ENCODE results near the gene FXR2.

The FXR2 gene

DNA sequence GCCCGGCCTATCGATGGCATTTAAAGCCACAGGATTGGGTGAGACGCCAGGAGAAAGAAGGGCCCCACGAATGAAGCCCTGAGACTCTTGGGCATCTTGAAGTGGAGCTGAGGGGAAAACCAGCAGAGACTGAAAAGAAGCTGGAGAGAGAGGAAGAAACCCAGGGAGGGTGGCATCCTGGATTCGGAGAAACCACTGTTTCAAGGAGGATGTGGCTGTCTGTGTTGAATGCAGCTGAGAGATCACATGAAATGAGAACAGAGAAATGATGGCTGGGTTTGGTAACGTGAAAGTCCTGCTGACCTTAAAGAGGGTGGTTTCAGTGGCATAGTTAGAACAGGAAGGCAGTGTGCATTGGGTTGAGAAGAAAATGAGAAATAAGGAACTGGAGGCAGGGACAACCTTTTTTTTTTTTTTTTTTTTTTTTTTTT, 62.1 kb downstream of the FXR2 start:
- DNase-seq = peak in 1 of 56 donors; percentile 33

DNA sequence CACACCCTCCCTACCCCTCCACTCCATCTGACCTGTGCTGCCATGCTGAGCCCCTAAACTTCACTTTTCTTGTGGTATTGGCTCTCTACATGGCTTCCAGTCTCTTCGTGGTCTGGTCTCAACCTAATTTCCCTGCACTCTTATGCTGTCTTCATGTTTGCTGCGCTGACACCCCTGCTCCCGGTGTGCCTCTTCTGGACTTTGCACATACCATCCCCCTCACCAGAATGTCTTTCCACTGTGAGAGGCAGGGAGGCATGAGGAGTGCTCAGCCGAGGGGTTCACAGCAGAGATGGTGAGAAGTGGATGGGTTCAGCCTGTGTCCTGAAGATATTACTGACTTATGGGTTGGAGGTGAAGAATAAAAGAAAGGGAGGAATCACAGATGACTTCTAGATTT, 63.3 kb downstream of the FXR2 start:
- no peak for DNase-seq

DNA sequence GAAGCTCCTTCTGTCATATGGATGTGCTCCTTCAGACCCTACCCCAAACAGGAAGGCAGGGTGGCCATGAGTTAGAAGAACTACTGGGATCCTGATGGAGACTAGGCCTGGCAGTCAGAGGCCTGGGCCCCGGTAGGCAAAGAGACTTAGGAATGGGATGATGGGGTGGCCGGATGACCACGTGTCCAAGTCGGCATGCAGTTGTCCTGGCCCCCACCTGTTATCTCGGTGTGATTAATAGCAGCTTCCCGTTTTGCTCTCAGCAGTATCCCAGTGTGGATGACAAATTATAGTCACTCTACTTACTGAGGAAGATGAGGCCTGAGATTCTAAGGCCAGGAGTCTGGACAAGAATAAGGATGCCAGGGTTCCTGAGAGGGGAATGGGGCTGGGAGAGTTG, 64.4 kb downstream of the FXR2 start:
- DNase-seq = no peak

DNA sequence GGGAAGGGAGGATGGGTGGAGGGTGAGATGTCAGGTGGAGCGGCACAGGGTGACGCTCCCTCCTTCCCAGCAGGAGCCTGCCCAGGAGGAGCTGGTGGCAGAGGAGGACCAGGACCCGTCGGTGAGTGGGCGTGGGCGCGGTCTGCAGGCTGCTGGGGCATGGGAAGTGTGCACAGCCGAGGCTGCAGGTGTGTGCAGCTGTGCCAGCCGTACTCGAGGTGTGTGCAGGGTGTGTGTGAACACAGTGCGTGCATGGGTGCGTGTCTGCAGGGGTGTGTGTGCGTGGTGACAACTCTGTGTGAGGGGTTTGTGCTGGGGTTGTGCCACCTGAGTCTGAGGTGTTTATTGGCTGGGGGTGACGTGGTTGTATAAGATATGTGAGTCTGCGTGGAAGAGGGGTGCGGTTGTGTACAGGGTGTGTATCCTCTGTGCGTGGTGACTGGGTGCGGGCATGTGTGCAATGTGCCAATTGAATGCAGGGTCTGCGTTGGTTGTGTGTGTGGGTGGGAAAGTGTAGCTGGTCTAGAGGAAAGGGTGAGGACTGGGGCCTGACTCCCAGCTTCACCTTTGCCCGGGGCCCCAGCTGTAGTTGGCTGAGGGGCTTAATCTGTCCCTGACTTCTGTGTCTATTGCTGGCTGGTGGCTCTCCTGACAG, 65.2 kb downstream of the FXR2 start:
- peak in 6 of 56 donors; percentile 24 to 56 (median 35) for DNase-seq

DNA sequence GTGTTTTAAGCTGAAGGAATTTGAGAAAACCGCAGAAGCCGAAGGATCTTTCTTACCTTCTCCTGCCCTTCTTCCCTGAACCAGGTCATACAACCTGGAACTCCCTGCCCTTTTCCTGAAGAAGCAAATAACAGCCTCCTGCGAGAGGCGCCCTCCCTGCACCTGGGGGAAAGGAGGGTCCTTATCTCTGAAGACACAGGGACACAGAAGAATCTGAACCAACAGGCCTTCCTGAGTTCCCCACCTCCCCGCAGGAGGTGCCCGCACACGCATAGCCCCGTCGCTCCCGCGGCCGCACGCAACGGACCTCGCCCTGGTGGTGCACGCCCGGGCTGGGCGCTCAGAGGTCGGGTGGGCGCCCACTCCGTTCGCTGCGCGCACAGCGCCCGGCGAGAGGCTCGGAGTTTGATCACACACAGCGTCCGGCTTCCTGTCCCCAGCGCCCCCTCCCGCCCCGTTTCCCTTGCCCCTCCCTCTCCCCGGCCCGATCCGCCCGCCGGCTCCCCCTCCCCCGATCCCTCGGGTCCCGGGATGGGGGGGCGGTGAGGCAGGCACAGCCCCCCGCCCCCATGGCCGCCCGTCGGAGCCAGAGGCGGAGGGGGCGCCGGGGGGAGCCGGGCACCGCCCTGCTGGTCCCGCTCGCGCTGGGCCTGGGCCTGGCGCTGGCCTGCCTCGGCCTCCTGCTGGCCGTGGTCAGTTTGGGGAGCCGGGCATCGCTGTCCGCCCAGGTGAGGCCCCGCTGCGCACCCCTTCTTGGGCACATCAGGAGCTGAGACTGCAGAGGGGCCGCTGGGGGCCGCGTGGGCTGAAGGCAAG, 65.9 kb downstream of the FXR2 start, which contains the start of gene TNFSF12:
TNFSF12 (plus strand) TSS at position 474 of the 816 bp plus-strand sequence; CDS start at position 570, 96 bp downstream.
- DNase-seq = peak in 28 of 56 donors; percentile 14 to 69 (median 47)

DNA sequence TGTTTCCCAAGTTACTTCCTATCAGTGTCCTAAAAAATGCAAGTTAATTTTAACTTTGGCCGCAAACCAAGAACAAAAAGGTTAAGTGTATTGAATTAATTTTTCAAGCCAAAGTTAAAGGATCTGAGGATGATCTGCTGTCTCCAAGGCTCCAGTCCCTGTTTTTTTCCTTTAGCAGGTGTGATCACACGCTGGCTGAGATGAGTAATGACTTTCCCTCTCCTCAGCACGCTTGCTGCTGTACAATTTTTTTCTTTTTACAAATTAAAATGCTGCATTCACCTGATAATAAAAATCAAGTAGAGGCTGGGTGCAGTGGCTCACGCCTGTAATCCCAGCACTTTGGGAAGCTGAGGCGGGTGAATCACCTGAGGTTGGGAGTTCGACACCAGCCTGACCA, 69.8 kb downstream of the FXR2 start:
- no peak for DNase-seq

Measured in amygdala (tissue), 56 donors.